ENCODE measurements around the gene UBR2. TPM values are rescaled to one million over a fixed set of nuclear protein-coding genes. Genes with fewer than 3 reads are reported as not detected.

Gene UBR2
- total and polyA plus RNA-seq, 2 of the 13 experiments (the other 11 are each of a cell fraction or from before 2014, with no cell fraction given), result 17.6 to 29.3 TPM

GRCh38 chr6:42727627-42728026, 163.8 kb downstream of the UBR2 start:
- WGBS (ENCODE audit: low lambda C conversion rate), result 78% methylated on average over 21 of the region's 22 CpGs
- no peaks in the 10 kb centered on the region for H3K27me3 ChIP-seq (ENCODE audit: control insufficient read depth in 1 of 2, insufficient read depth in 2 of 2, low read length in 2 of 2)
- H3K4me1 ChIP-seq (ENCODE audit: insufficient read depth, low read length), result peaks cover 20% of the 10 kb centered on the region
- H3K36me3 ChIP-seq (replicated peaks in 1 of 2; ENCODE audit: control insufficient read depth in 1 of 2, insufficient read depth in 2 of 2, low read length in 2 of 2), result no peaks in the 10 kb centered on the region
- in situ Hi-C loops (cut with HindIII; ENCODE audit: extremely low pct_ligation_motif_present, low pct_unique_long_range_greater_than_20kb), result loop anchor here (5.0 kb wide), 1 partner anchor 65 kb away; no protein-coding TSS in a partner anchor
- H3K9ac ChIP-seq (ENCODE audit: insufficient read depth, low read depth, low read length), result no peak overlapping the region
- no peak overlapping the region for H3K4me3 ChIP-seq (replicated peaks in 1 of 3; ENCODE audit: insufficient read depth in 1 of 3, low read depth in 2 of 3, low read length in 3 of 3)
- ATAC-seq (no peak), FAIRE-seq (no peak), DNase-seq (ENCODE audit: low spot score) (no peak)
- H3K4me2 ChIP-seq (ENCODE audit: low read depth, low read length), result no peak overlapping the region
- TF ChIP-seq TRIM22 (IDR thresholded peaks at IDR 0.05) (no peak), ZNF337 (CRISPR knock-in tag; IDR thresholded peaks at IDR 0.05; ENCODE audit: borderline replicate concordance, low read depth) (no peak), HDAC1 (CRISPR knock-in tag; IDR thresholded peaks at IDR 0.05) (no peak), XBP1 (CRISPR knock-in tag; IDR thresholded peaks at IDR 0.05) (no peak), MAFF (IDR thresholded peaks at IDR 0.05; ENCODE audit: low read depth, low read length) (no peak), E2F2 (CRISPR knock-in tag; IDR thresholded peaks at IDR 0.05; ENCODE audit: borderline replicate concordance) (no peak), ZBTB34 (CRISPR knock-in tag; IDR thresholded peaks at IDR 0.05) (no peak), SRSF4 (IDR thresholded peaks at IDR 0.05; ENCODE audit: low read depth, low read length, poor library complexity, severe bottlenecking) (no peak), ZNF333 (CRISPR knock-in tag; IDR thresholded peaks at IDR 0.05; ENCODE audit: borderline replicate concordance) (no peak), ZNF44 (CRISPR knock-in tag; IDR thresholded peaks at IDR 0.05) (no peak), ZNF331 (CRISPR knock-in tag; IDR thresholded peaks at IDR 0.05) (no peak), RAD51 (IDR thresholded peaks at IDR 0.05; ENCODE audit: borderline replicate concordance) (no peak), ZBTB39 (CRISPR knock-in tag; IDR thresholded peaks at IDR 0.05) (no peak), AFF4 (CRISPR knock-in tag; IDR thresholded peaks at IDR 0.05) (no peak), KDM3A (CRISPR knock-in tag; IDR thresholded peaks at IDR 0.05; ENCODE audit: low read depth) (no peak)
- ChIA-PET CTCF (ENCODE audit: low intra/inter-chr PET ratio, low total read pairs) (interaction anchor here (1.9 kb wide), 1 partner anchor 66 kb away, joined by 29 read pairs; no protein-coding TSS in a partner anchor), POLR2A (interaction anchor here (2.0 to 2.4 kb wide), 2 partner anchors 18 to 55 kb away, joined by 5 to 14 read pairs; partner anchors contain the start of gene TBCC)
- H4K20me1 ChIP-seq (ENCODE audit: insufficient read depth, low read length), result no peaks in the 10 kb centered on the region
- BruUV-seq (replicated peaks), result no TSS peak
- H3K27ac ChIP-seq (ENCODE audit: extremely low read length, insufficient read depth, low read length), result no peak overlapping the region
- no peaks in the 10 kb centered on the region for H3K9me3 ChIP-seq (ENCODE audit: low read length)
- intact Hi-C loops (cut with micrococcal nuclease; ENCODE audit: unreplicated experiment), result loop anchor here (5.0 kb wide), 1 partner anchor 165 kb away; a partner anchor contains a TSS
- no peak overlapping the region for H2AFZ ChIP-seq (ENCODE audit: low read length)
- no peaks in the 10 kb centered on the region for H3K79me2 ChIP-seq (ENCODE audit: insufficient read depth, low read length)
